ENCODE measurements around the gene FGFR3. TPM values are rescaled to one million over a fixed set of nuclear protein-coding genes. Genes with fewer than 3 reads are reported as not detected.

The FGFR3 gene
- total and polyA plus RNA-seq, 2 experiments from 2014 or later, result 0.10 to 0.97 TPM

- no peaks in the 10 kb centered on the region for H3K36me3 ChIP-seq (ENCODE audit: low read depth)
- in situ Hi-C loops (cut with MboI), result no loop called here
- H2AFZ ChIP-seq, result no peak overlapping the region
- DNase-seq, result no peak
- no peak overlapping the region for H3K9ac ChIP-seq
- no peaks in the 10 kb centered on the region for H3K4me1 ChIP-seq (ENCODE audit: insufficient read depth)
- no peaks in the 10 kb centered on the region for H3K27me3 ChIP-seq (replicated peaks; ENCODE audit: insufficient read depth)
- no peak overlapping the region for H3K4me2 ChIP-seq (ENCODE audit: unreplicated experiment)
- no peaks in the 10 kb centered on the region for H3F3A ChIP-seq (ENCODE audit: insufficient read depth)
- no peaks in the 10 kb centered on the region for H3K9me3 ChIP-seq (ENCODE audit: low read depth)
- no peak overlapping the region for H3K27ac ChIP-seq
- H3K9me2 ChIP-seq (ENCODE audit: insufficient read depth), result no peaks in the 10 kb centered on the region
- no peaks in the 10 kb centered on the region for H4K20me1 ChIP-seq (ENCODE audit: insufficient read depth)
- WGBS, 2 experiments (ENCODE audit: low coverage in 1 of 2, low lambda C conversion rate in 2 of 2, missing lambda C conversion rate in 2 of 2), result 84 to 85% methylated on average over 66 to 71 of the region's 71 CpGs
- H3K4me3 ChIP-seq, result no peak overlapping the region
- no peaks in the 10 kb centered on the region for H3K79me2 ChIP-seq (ENCODE audit: insufficient read depth)
- TF ChIP-seq EZH2phosphoT487 (IDR thresholded peaks at IDR 0.05; ENCODE audit: insufficient read depth, low read depth) (no peak), EZH2 (IDR thresholded peaks at IDR 0.05; ENCODE audit: insufficient read depth, poor library complexity, severe bottlenecking) (no peak)
Measured at GRCh38 chr4:1802720-1803522, 9.8 kb downstream of the FGFR3 start.

GRCh38 chr4:1803523-1804423 is 10.7 kb downstream of the FGFR3 start:
- Histone ChIP-seq H4K20me1 (ENCODE audit: insufficient read depth) (no peaks in the 10 kb centered on the region), H3F3A (ENCODE audit: insufficient read depth) (no peaks in the 10 kb centered on the region), H3K4me2 (ENCODE audit: unreplicated experiment) (no peak overlapping the region), H3K27me3 (replicated peaks; ENCODE audit: insufficient read depth) (no peaks in the 10 kb centered on the region), H3K4me3 (no peak overlapping the region), H2AFZ (no peak overlapping the region), H3K79me2 (ENCODE audit: insufficient read depth) (no peaks in the 10 kb centered on the region), H3K9me3 (ENCODE audit: low read depth) (no peaks in the 10 kb centered on the region), H3K9me2 (ENCODE audit: insufficient read depth) (no peaks in the 10 kb centered on the region), H3K36me3 (ENCODE audit: low read depth) (no peaks in the 10 kb centered on the region), H3K4me1 (ENCODE audit: insufficient read depth) (no peaks in the 10 kb centered on the region), H3K9ac (no peak overlapping the region), H3K27ac (no peak overlapping the region)
- TF ChIP-seq EZH2 (IDR thresholded peaks at IDR 0.05; ENCODE audit: insufficient read depth, poor library complexity, severe bottlenecking) (no peak), EZH2phosphoT487 (IDR thresholded peaks at IDR 0.05; ENCODE audit: insufficient read depth, low read depth) (no peak)
- no peak for DNase-seq
- WGBS, 2 experiments (ENCODE audit: low coverage in 1 of 2, low lambda C conversion rate in 2 of 2, missing lambda C conversion rate in 2 of 2), result 88 to 92% methylated on average over 43 to 51 of the region's 51 CpGs
- in situ Hi-C loops (cut with MboI), result no loop called here

GRCh38 chr4:1804638-1805492 is 11.8 kb downstream of the FGFR3 start:
- Histone ChIP-seq H3K9ac (no peak overlapping the region), H3K4me2 (ENCODE audit: unreplicated experiment) (no peak overlapping the region), H4K20me1 (ENCODE audit: insufficient read depth) (no peaks in the 10 kb centered on the region), H3K4me1 (ENCODE audit: insufficient read depth) (no peaks in the 10 kb centered on the region), H3K4me3 (no peak overlapping the region), H3K9me3 (ENCODE audit: low read depth) (no peaks in the 10 kb centered on the region), H3K27ac (no peak overlapping the region), H3F3A (ENCODE audit: insufficient read depth) (no peaks in the 10 kb centered on the region), H3K79me2 (ENCODE audit: insufficient read depth) (no peaks in the 10 kb centered on the region), H2AFZ (no peak overlapping the region), H3K27me3 (replicated peaks; ENCODE audit: insufficient read depth) (no peaks in the 10 kb centered on the region), H3K9me2 (ENCODE audit: insufficient read depth) (no peaks in the 10 kb centered on the region), H3K36me3 (ENCODE audit: low read depth) (no peaks in the 10 kb centered on the region)
- TF ChIP-seq EZH2 (IDR thresholded peaks at IDR 0.05; ENCODE audit: insufficient read depth, poor library complexity, severe bottlenecking) (no peak), EZH2phosphoT487 (IDR thresholded peaks at IDR 0.05; ENCODE audit: insufficient read depth, low read depth) (no peak)
- DNase-seq, result no peak
- 89 to 90% methylated on average over 37 of the region's 37 CpGs for WGBS, 2 experiments (ENCODE audit: low coverage in 1 of 2, low lambda C conversion rate in 2 of 2, missing lambda C conversion rate in 2 of 2)
- in situ Hi-C loops (cut with MboI), result no loop called here
